K562 (cell line): ENCODE results near the gene C10orf53. TPM values are rescaled to one million over a fixed set of nuclear protein-coding genes. Genes with fewer than 3 reads are reported as not detected.

Experiments
- ATAC-seq: fragments of 200-7000 bp; cut with Tn5 transposase; 3 replicates; pipeline ENCODE4 v1.9.1; 2020; ENCODE audit warnings: moderate library complexity
- BruUV-seq: library from RNA; stranded (reverse); fragments of 400-500 nt; replicated peaks from 2 replicates; lab custom pipeline; 2021; lab: Mats Ljungman, UMichigan
- CTCF ChIA-PET: fragments of 300-600 bp; formaldehyde crosslinking; extraction: SDS; loops from one replicate; lab custom pipeline; 2021; ENCODE audit warnings: low intra/inter-chr PET ratio; lab: Yijun Ruan, JAX
- POLR2A ChIA-PET: fragments of 300-600, 350-650 bp; sonication (Branson Sonifier 250); formaldehyde crosslinking; extraction: SDS; loops from one replicate; lab custom pipeline; 2021; ENCODE audit warnings: antibody characterized with exemption, inconsistent platforms; lab: Yijun Ruan, JAX
- DNase-seq, 4 experiments: peaks; one replicate each; pipeline versions ENCODE4 v3.0.0 to v3.0.0-alpha.2; 2011 to 2018; ENCODE audit warnings: low spot score in 3 of 4, mixed read lengths in 3 of 4; ENCODE audit errors: extremely low read depth in 1 of 4
- FAIRE-seq: peaks from 2 replicates; lab custom pipeline; 2011; peaks lifted over from hg19 to GRCh38; lab: Jason Lieb, UNC
- H2AFZ ChIP-seq: 2 replicates; pipeline ENCODE4 v1.6.0; 2011; ENCODE audit warnings: low read depth, low read length, control low read depth, inconsistent platforms
- H3K27ac ChIP-seq: fragments of 200-600 bp; 3 replicates; pipeline ENCODE4 v1.8.0; 2011; ENCODE audit warnings: low read depth, mild to moderate bottlenecking, control low read depth, inconsistent platforms, low read length, moderate library complexity, mixed read lengths; ENCODE audit errors: extremely low read depth
- H3K27me3 ChIP-seq, 2 experiments: fragments of 300-600 bp in 1 of 2; 2 replicates in 1 of 2; 3 replicates in 1 of 2; pipeline versions ENCODE4 v1.6.0 to v1.8.0; 2011; ENCODE audit warnings: inconsistent platforms in 2 of 2, low read length in 2 of 2, mild to moderate bottlenecking in 1 of 2, mixed read lengths in 1 of 2, moderate library complexity in 1 of 2; ENCODE audit not compliant: control insufficient read depth in 2 of 2, insufficient read depth in 2 of 2
- H3K36me3 ChIP-seq: fragments of 300-600 bp; 3 replicates; pipeline ENCODE4 v1.8.0; 2011; ENCODE audit warnings: mild to moderate bottlenecking, low read length, inconsistent platforms; ENCODE audit not compliant: control insufficient read depth, insufficient read depth
- H3K4me1 ChIP-seq, 2 experiments: fragments of 200-600 bp in 1 of 2; replicated peaks in 1 of 2; 2 replicates in 1 of 2; 3 replicates in 1 of 2; pipeline versions ENCODE4 v1.5.1 to v1.8.0; 2011; ENCODE audit warnings: inconsistent platforms in 2 of 2, low read length in 2 of 2, mild to moderate bottlenecking in 1 of 2, mixed read lengths in 1 of 2, moderate library complexity in 1 of 2; ENCODE audit not compliant: control insufficient read depth in 2 of 2, insufficient read depth in 2 of 2
- H3K4me2 ChIP-seq: 2 replicates; pipeline ENCODE4 v1.6.1; 2011; ENCODE audit warnings: low read length, control low read depth, inconsistent platforms, mixed read lengths; ENCODE audit not compliant: insufficient read depth
- H3K4me3 ChIP-seq: fragments of 200-600 bp; sonication (generic), shearing (Covaris generic); 2 replicates; pipeline ENCODE4 v1.5.1; 2016; ENCODE audit warnings: control low read depth, inconsistent platforms
- H3K79me2 ChIP-seq: fragments of 200-600 bp; 3 replicates; pipeline ENCODE4 v1.8.0; 2011; ENCODE audit warnings: low read length, inconsistent platforms; ENCODE audit not compliant: control insufficient read depth, insufficient read depth
- H3K9ac ChIP-seq, 2 experiments: 2 replicates each; pipeline versions ENCODE4 v1.6.0 to v1.6.1; 2011; ENCODE audit warnings: low read depth in 2 of 2, low read length in 2 of 2, control low read depth in 1 of 2, inconsistent platforms in 1 of 2, mild to moderate bottlenecking in 1 of 2, mixed read lengths in 1 of 2; ENCODE audit not compliant: insufficient read depth in 1 of 2
- H3K9me1 ChIP-seq: one replicate; pipeline ENCODE4 v1.6.0; 2011; ENCODE audit warnings: inconsistent platforms, mild to moderate bottlenecking, low read length, moderate library complexity; ENCODE audit not compliant: control insufficient read depth, insufficient read depth
- H3K9me3 ChIP-seq: replicated peaks from 2 replicates; pipeline ENCODE4 v1.5.1; 2011; ENCODE audit warnings: low read depth, low read length, inconsistent platforms; ENCODE audit not compliant: control insufficient read depth, insufficient read depth
- H4K20me1 ChIP-seq: replicated peaks from 2 replicates; pipeline ENCODE4 v1.6.1; 2011; ENCODE audit warnings: low read length, inconsistent platforms, mixed read lengths; ENCODE audit not compliant: control insufficient read depth, insufficient read depth
- CEBPB ChIP-seq: fragments of 450-650 bp; IDR thresholded peaks from 2 replicates; pipeline ENCODE4 v1.6.1; 2016; ENCODE audit warnings: missing genetic modification characterization, missing compliant biosample characterization
- POLR3A ChIP-seq: IDR thresholded peaks from 2 replicates; pipeline ENCODE4 v1.6.1; 2011; ENCODE audit warnings: borderline replicate concordance, mild to moderate bottlenecking, moderate library complexity; ENCODE audit not compliant: insufficient read length, insufficient read depth; ENCODE audit errors: extremely low read depth
- RBM39 ChIP-seq: fragments of 200-400 bp; formaldehyde crosslinking; optimal IDR thresholded peaks from 2 replicates; pipeline ENCODE3; 2018; ENCODE audit warnings: low read depth, low read length
- SUPT5H ChIP-seq: fragments of 450-650 bp; IDR thresholded peaks from 2 replicates; pipeline ENCODE4 v1.6.1; 2016
- ZC3H8 ChIP-seq: fragments of 450-650 bp; IDR thresholded peaks from 2 replicates; pipeline ENCODE4 v1.6.1; 2017
- ZNF239 ChIP-seq: fragments of 250-450 bp; sonication (Bioruptor Pico); IDR thresholded peaks from 2 replicates; pipeline ENCODE4 v1.4.0; 2020; ENCODE audit warnings: mild to moderate bottlenecking
- WGBS: fragments of 100-300 bp; shearing (Covaris generic); methylation state at CpG from one replicate; pipeline ENCODE4 v1.1.6; 2016; ENCODE audit warnings: low coverage, mixed read lengths; ENCODE audit not compliant: insufficient coverage; ENCODE audit errors: missing lambda C conversion rate; 5-methylcytosine and 5-hydroxymethylcytosine counted together
- in situ Hi-C: fragments of 300-500 bp; cut with MboI; formaldehyde crosslinking; loops from 4 replicates; pipeline ENCODE4 v1.15.0; 2018; ENCODE audit warnings: inconsistent platforms, mixed read lengths
- intact Hi-C: fragments of 100-400 bp; cut with micrococcal nuclease; formaldehyde crosslinking; loops from 2 replicates; pipeline ENCODE4 v1.14.2; 2022
- polyA plus RNA-seq, 8 experiments: library from polyadenylated mRNA; depleted of rRNA in 4 of 8; stranded (reverse) in 5 of 8; unstranded in 3 of 8; fragments of >200 nt; fragmentation: Nextera tagmentation in 2 of 8; fragmentation: Illumina TruSeq in 1 of 8; extraction: Ambion mirVana in 2 of 8; extraction: Trizol in 1 of 8; gene quantifications; 2 replicates each; pipeline versions ENCODE4 v1.2.1 to v1.2.3, GENCODE V29; 2011 to 2014; ENCODE audit warnings: inconsistent platforms in 1 of 8, missing spikeins in 1 of 8
- total RNA-seq, 7 experiments: library from RNA; depleted of rRNA in 6 of 7; stranded (reverse); fragments of >200 nt in 6 of 7; fragmentation: Illumina TruSeq in 2 of 7; extraction: Trizol in 2 of 7; gene quantifications; 2 replicates each; pipeline versions ENCODE4 v1.2.1 to v1.2.3, GENCODE V29; 2011 to 2021; ENCODE audit warnings: low replicate concordance in 1 of 7
- TF ChIP-seq, protein P1 (sequence below): fragments of 250-450 bp; sonication (Bioruptor Pico); IDR thresholded peaks from 2 replicates; pipeline ENCODE4 v1.4.0; 2020
- TF ChIP-seq, protein P2 (sequence below): fragments of 450-650 bp; IDR thresholded peaks from 2 replicates; pipeline ENCODE4 v1.6.1; 2016; ENCODE audit warnings: missing biosample characterization, missing genetic modification characterization
- TF ChIP-seq, protein P3 (sequence below): fragments of 450-650 bp; formaldehyde crosslinking; IDR thresholded peaks from 2 replicates; pipeline ENCODE4 v1.4.0; 2020; ENCODE audit warnings: mild to moderate bottlenecking, moderate library complexity
- TF ChIP-seq, protein P4 (sequence below): fragments of 250-450 bp; sonication (Bioruptor Pico); IDR thresholded peaks from 2 replicates; pipeline ENCODE4 v1.5.0; 2021

The C10orf53 gene
- total and polyA plus RNA-seq, 9 of the 15 experiments (the other 6 are each of a cell fraction or from before 2014, with no cell fraction given), result not detected

GRCh38 chr10:49710966-49711365, 31.5 kb downstream of the C10orf53 start:
- Histone ChIP-seq H3K4me1 (no peaks in the 10 kb centered on the region), H3K36me3 (no peaks in the 10 kb centered on the region), H3K4me2 (no peak overlapping the region), H3K27me3 (peaks cover 3 to 22% of the 10 kb centered on the region in 2 experiments; a peak in 1 of 5 replicates), H3K27ac (no peak overlapping the region), H3K9ac (no peak overlapping the region), H3K79me2 (no peaks in the 10 kb centered on the region), H2AFZ (no peak overlapping the region), H3K9me3 (no peaks in the 10 kb centered on the region; the same call in 1 of the 2 replicates), H4K20me1 (no peaks in the 10 kb centered on the region), H3K9me1 (no peaks in the 10 kb centered on the region), H3K4me3 (no peak overlapping the region)
- intact Hi-C loops (no loop called here), in situ Hi-C loops (no loop called here)
- DNase-seq (no peak), FAIRE-seq (no peak), ATAC-seq (no peak)
- TF ChIP-seq, protein P1, sequence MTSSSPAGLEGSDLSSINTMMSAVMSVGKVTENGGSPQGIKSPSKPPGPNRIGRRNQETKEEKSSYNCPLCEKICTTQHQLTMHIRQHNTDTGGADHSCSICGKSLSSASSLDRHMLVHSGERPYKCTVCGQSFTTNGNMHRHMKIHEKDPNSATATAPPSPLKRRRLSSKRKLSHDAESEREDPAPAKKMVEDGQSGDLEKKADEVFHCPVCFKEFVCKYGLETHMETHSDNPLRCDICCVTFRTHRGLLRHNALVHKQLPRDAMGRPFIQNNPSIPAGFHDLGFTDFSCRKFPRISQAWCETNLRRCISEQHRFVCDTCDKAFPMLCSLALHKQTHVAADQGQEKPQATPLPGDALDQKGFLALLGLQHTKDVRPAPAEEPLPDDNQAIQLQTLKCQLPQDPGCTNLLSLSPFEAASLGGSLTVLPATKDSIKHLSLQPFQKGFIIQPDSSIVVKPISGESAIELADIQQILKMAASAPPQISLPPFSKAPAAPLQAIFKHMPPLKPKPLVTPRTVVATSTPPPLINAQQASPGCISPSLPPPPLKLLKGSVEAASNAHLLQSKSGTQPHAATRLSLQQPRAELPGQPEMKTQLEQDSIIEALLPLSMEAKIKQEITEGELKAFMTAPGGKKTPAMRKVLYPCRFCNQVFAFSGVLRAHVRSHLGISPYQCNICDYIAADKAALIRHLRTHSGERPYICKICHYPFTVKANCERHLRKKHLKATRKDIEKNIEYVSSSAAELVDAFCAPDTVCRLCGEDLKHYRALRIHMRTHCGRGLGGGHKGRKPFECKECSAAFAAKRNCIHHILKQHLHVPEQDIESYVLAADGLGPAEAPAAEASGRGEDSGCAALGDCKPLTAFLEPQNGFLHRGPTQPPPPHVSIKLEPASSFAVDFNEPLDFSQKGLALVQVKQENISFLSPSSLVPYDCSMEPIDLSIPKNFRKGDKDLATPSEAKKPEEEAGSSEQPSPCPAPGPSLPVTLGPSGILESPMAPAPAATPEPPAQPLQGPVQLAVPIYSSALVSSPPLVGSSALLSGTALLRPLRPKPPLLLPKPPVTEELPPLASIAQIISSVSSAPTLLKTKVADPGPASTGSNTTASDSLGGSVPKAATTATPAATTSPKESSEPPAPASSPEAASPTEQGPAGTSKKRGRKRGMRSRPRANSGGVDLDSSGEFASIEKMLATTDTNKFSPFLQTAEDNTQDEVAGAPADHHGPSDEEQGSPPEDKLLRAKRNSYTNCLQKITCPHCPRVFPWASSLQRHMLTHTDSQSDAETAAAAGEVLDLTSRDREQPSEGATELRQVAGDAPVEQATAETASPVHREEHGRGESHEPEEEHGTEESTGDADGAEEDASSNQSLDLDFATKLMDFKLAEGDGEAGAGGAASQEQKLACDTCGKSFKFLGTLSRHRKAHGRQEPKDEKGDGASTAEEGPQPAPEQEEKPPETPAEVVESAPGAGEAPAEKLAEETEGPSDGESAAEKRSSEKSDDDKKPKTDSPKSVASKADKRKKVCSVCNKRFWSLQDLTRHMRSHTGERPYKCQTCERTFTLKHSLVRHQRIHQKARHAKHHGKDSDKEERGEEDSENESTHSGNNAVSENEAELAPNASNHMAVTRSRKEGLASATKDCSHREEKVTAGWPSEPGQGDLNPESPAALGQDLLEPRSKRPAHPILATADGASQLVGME (CRISPR knock-in tag), result no peak
- no peak for TF ChIP-seq POLR3A
- TF ChIP-seq, protein P2, sequence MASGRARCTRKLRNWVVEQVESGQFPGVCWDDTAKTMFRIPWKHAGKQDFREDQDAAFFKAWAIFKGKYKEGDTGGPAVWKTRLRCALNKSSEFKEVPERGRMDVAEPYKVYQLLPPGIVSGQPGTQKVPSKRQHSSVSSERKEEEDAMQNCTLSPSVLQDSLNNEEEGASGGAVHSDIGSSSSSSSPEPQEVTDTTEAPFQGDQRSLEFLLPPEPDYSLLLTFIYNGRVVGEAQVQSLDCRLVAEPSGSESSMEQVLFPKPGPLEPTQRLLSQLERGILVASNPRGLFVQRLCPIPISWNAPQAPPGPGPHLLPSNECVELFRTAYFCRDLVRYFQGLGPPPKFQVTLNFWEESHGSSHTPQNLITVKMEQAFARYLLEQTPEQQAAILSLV, result no peak
- TF ChIP-seq SUPT5H, result no peak
- TF ChIP-seq, protein P3, sequence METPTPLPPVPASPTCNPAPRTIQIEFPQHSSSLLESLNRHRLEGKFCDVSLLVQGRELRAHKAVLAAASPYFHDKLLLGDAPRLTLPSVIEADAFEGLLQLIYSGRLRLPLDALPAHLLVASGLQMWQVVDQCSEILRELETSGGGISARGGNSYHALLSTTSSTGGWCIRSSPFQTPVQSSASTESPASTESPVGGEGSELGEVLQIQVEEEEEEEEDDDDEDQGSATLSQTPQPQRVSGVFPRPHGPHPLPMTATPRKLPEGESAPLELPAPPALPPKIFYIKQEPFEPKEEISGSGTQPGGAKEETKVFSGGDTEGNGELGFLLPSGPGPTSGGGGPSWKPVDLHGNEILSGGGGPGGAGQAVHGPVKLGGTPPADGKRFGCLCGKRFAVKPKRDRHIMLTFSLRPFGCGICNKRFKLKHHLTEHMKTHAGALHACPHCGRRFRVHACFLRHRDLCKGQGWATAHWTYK, result no peak
- no peak for TF ChIP-seq CEBPB (tag)
- no peak for TF ChIP-seq ZNF239
- no peak for TF ChIP-seq ZC3H8
- TF ChIP-seq RBM39, result no peak
- TF ChIP-seq, protein P4, sequence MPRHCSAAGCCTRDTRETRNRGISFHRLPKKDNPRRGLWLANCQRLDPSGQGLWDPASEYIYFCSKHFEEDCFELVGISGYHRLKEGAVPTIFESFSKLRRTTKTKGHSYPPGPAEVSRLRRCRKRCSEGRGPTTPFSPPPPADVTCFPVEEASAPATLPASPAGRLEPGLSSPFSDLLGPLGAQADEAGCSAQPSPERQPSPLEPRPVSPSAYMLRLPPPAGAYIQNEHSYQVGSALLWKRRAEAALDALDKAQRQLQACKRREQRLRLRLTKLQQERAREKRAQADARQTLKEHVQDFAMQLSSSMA (CRISPR knock-in tag), result no peak
- WGBS, result 0% methylated on average over 6 of the region's 6 CpGs
- ChIA-PET CTCF (no interaction called here), POLR2A (interaction anchor here (0.7 kb wide), 1 partner anchor 12 kb away, joined by 3 read pairs; no protein-coding TSS in a partner anchor)
- BruUV-seq, result no TSS peak
